ENCODE measurements around the gene CCR9. TPM values are rescaled to one million over a fixed set of nuclear protein-coding genes. Genes with fewer than 3 reads are reported as not detected.

The CCR9 gene
- total RNA-seq, 1 experiment from 2014 or later: not detected

DNA sequence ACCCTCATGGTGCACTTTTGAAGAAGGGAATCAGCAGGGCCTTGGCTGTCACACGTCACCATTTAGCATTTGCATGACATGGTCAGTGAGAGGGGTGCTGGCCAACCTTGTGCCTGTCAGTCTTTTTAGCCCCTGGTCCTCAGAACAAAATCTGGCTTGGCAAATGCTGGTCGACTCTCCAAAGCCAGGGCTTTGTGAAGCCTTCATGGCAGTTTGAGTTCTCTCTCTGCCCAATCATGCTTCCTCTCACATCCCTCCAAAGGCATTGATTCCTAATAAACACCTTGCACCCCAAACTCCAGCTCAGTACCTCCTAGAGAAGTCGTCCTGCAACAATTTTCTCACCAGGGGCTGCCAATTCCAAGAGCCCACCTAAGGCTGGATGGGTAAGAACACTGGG, 19.4 kb downstream of the CCR9 start:
- no TSS peak for BruUV-seq (replicated peaks)
- H3K9me3 ChIP-seq (ENCODE audit: low read depth, low read length, poor library complexity, severe bottlenecking): no peaks in the 10 kb centered on the region
- intact Hi-C loops (cut with micrococcal nuclease; ENCODE audit: unreplicated experiment): no loop called here
- no peak overlapping the region for H3K27ac ChIP-seq (ENCODE audit: low read depth, low read length, poor library complexity, severe bottlenecking)
- H3K4me1 ChIP-seq (ENCODE audit: insufficient read depth, low read length, poor library complexity, severe bottlenecking): no peaks in the 10 kb centered on the region
- H3K4me3 ChIP-seq (ENCODE audit: low read depth, low read length, poor library complexity, severe bottlenecking): no peak overlapping the region
- no peak for DNase-seq (ENCODE audit: low spot score)
- POLR2A ChIA-PET (ENCODE audit: low non-redundant PET): no interaction called here
- no peaks in the 10 kb centered on the region for H3K27me3 ChIP-seq (replicated peaks; ENCODE audit: insufficient read depth, low read depth, low read length, poor library complexity)
- TF ChIP-seq, protein P1, sequence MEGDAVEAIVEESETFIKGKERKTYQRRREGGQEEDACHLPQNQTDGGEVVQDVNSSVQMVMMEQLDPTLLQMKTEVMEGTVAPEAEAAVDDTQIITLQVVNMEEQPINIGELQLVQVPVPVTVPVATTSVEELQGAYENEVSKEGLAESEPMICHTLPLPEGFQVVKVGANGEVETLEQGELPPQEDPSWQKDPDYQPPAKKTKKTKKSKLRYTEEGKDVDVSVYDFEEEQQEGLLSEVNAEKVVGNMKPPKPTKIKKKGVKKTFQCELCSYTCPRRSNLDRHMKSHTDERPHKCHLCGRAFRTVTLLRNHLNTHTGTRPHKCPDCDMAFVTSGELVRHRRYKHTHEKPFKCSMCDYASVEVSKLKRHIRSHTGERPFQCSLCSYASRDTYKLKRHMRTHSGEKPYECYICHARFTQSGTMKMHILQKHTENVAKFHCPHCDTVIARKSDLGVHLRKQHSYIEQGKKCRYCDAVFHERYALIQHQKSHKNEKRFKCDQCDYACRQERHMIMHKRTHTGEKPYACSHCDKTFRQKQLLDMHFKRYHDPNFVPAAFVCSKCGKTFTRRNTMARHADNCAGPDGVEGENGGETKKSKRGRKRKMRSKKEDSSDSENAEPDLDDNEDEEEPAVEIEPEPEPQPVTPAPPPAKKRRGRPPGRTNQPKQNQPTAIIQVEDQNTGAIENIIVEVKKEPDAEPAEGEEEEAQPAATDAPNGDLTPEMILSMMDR (conservative IDR thresholded peaks at IDR 0.05; ENCODE audit: low read depth, low read length): no peak
- TF ChIP-seq EZH2 (IDR thresholded peaks at IDR 0.05; ENCODE audit: borderline replicate concordance, low read depth, low read length, poor library complexity, severe bottlenecking): no peak
- CTCF ChIA-PET: no interaction called here
- no peaks in the 10 kb centered on the region for H3K36me3 ChIP-seq (ENCODE audit: insufficient read depth, low read length, poor library complexity, severe bottlenecking)

DNA sequence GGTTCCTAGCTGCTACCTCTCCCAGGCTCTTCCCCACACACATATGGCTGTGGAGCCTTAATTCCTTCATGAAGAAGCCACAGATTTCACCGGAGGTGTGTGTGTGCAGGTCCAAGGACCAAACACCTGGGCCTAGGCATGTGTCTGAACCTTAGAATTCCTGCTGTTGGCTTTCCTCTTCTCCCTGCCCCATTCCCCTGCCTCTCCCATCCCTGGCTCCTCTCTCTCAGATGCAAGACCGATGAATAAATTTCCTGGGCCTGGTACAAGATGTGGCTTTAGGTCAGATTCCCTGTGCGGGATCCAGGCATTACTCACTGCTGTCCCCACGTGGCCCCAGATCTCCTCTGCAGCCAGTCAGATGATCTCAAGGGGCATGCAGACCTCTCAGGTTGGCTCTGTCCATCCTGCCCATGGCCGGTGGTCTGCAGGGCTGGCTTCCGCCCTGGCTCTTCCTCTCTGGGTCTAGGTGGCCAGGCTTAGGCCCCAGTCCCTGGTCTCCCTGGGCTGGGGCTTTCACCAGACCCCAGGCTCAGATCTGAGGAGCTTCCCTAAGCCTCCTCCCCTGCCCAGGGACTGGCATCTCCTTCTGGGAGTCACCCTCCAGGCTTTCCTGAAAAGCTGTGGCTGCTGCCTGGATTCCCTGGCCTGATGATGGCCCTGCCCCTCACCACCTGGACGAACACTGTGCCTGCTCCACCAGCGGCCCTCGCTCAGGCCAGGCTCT, 20.5 kb downstream of the CCR9 start:
- Histone ChIP-seq H3K27ac (ENCODE audit: low read depth, low read length, poor library complexity, severe bottlenecking) (no peak overlapping the region), H3K36me3 (ENCODE audit: insufficient read depth, low read length, poor library complexity, severe bottlenecking) (no peaks in the 10 kb centered on the region), H3K9me3 (ENCODE audit: low read depth, low read length, poor library complexity, severe bottlenecking) (no peaks in the 10 kb centered on the region), H3K27me3 (replicated peaks; ENCODE audit: insufficient read depth, low read depth, low read length, poor library complexity) (no peaks in the 10 kb centered on the region), H3K4me3 (ENCODE audit: low read depth, low read length, poor library complexity, severe bottlenecking) (no peak overlapping the region), H3K4me1 (ENCODE audit: insufficient read depth, low read length, poor library complexity, severe bottlenecking) (no peaks in the 10 kb centered on the region)
- DNase-seq (ENCODE audit: low spot score): no peak
- TF ChIP-seq EZH2 (IDR thresholded peaks at IDR 0.05; ENCODE audit: borderline replicate concordance, low read depth, low read length, poor library complexity, severe bottlenecking): no peak
- TF ChIP-seq, protein P1 (conservative IDR thresholded peaks at IDR 0.05; ENCODE audit: low read depth, low read length): no peak
- BruUV-seq (replicated peaks): no TSS peak
- ChIA-PET CTCF (no interaction called here), POLR2A (ENCODE audit: low non-redundant PET) (no interaction called here)
- intact Hi-C loops (cut with micrococcal nuclease; ENCODE audit: unreplicated experiment): no loop called here

DNA sequence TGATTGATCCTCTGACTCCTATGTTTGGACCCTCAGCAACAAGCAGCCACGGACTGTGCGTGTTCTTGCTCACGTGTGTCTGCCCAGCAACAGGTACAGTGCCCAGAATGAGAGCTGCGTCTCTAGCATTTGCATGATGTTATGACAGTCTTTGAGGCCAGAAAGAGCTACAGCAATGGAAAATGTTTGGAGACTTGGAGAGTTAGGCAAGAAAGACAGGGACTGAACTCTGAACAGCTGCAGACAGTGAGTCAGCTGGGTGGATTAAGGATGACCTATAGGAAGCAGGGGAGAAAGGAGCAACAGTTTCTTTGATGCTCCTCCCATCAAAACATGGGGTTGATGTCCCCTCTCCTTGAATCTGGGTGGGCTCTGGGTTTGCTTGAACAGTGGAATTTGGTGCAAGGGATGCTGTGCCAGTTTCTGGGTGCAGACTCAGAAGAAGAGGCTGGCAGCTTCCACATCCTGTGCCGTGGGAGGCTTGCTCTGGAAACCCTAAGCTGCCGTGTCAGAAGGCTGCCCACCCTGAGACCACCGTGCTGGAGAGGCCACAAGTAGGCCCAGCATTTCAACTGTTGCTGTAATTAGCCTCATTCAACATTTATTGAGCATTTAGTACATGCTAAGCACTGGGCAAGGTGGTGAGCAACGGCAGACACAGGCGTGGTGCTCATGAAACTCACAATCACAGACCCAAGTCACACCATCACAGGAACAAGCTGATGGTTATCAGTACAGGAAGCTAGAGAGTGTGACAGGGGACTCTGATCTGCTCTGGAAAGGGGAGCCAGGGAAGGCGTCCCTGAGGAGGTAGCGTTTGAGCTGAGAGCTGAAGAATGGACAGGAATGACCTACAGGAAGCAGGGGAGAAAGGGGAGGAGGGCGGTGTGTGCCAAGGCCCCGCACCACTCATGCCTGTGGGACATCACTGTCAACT, 21.7 kb downstream of the CCR9 start:
- H3K27me3 ChIP-seq (replicated peaks; ENCODE audit: insufficient read depth, low read depth, low read length, poor library complexity): no peaks in the 10 kb centered on the region
- H3K27ac ChIP-seq (ENCODE audit: low read depth, low read length, poor library complexity, severe bottlenecking): no peak overlapping the region
- no TSS peak for BruUV-seq (replicated peaks)
- TF ChIP-seq, protein P1 (conservative IDR thresholded peaks at IDR 0.05; ENCODE audit: low read depth, low read length): no peak
- no peak for TF ChIP-seq EZH2 (IDR thresholded peaks at IDR 0.05; ENCODE audit: borderline replicate concordance, low read depth, low read length, poor library complexity, severe bottlenecking)
- no peaks in the 10 kb centered on the region for H3K9me3 ChIP-seq (ENCODE audit: low read depth, low read length, poor library complexity, severe bottlenecking)
- intact Hi-C loops (cut with micrococcal nuclease; ENCODE audit: unreplicated experiment): no loop called here
- ChIA-PET POLR2A (ENCODE audit: low non-redundant PET) (no interaction called here), CTCF (no interaction called here)
- H3K4me3 ChIP-seq (ENCODE audit: low read depth, low read length, poor library complexity, severe bottlenecking): no peak overlapping the region
- no peak for DNase-seq (ENCODE audit: low spot score)
- H3K4me1 ChIP-seq (ENCODE audit: insufficient read depth, low read length, poor library complexity, severe bottlenecking): no peaks in the 10 kb centered on the region
- no peaks in the 10 kb centered on the region for H3K36me3 ChIP-seq (ENCODE audit: insufficient read depth, low read length, poor library complexity, severe bottlenecking)

Data from A673 (cell line).